HG02885 (cell line): ENCODE results near the gene NMBR.
A peak's percentile ranks its signal among the peaks of the same experiment; 100 is the strongest.
"Not testable (repeated sequence)": the region's sequence is repeated elsewhere in the genome, so short reads cannot be mapped to it uniquely, and the experiment has no call there.

ENCODE experiments used
- ATAC-seq: cut with Tn5 transposase; IDR thresholded peaks from one replicate; pipeline ENCODE4 v1.9.1; 2021; ENCODE audit warnings: mild to moderate bottlenecking; ENCODE audit not compliant: unreplicated experiment, poor library complexity

The NMBR gene

DNA sequence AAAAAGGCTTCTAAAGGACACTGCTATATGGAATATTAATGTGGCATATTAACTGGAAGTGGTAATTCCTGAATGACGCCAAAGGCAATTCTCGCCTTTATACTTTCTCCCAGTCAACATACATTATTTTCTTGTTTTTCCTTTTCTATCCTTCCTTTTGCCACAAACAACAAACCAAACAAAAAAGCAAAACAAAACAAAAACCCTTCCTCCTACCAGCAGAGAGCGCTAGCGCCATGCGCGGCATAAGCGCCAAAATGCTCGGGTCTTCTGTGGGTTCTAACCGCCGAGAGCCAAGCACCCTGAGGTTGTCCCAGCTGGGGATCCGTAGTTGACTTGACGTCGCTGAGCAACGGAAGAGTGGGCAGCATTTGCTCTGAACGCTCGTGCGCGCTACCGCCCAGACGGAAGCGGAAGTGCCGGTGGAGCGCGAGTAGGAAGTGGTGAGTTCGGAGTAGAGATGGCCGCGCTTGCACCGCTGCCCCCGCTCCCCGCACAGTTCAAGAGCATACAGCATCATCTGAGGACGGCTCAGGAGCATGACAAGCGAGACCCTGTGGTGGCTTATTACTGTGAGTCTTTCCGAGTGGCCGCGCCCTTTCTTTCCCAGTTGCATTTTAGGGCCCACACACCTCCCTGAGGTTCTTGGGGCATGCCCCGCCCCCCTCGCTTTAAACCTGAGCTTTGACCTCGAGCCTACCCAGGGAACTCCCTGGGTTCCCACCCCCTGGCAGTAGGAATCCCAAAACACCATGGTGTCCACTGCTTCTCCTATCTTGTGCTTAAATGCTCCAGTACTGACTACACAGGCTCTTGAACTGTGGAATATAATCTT lies at the start of gene NMBR, which contains the start of gene VTA1:
Gene NMBR (minus strand): TSS at position 295 of the 835 bp plus-strand sequence. CDS start 58,464 bp downstream, outside the sequence.
Gene VTA1 (plus strand): TSS at position 436 of the 835 bp plus-strand sequence. CDS start 25 bp downstream, at position 461.
- peak; percentile 100 for ATAC-seq

- no peak for ATAC-seq
Observed at GRCh38 chr6:142195862-142196541, 49.1 kb upstream of the NMBR start.

GRCh38 chr6:142193621-142194020 lies 46.7 kb upstream of the NMBR start:
- ATAC-seq, result no peak

GRCh38 chr6:142192343-142192742 lies 45.4 kb upstream of the NMBR start:
- no peak for ATAC-seq

GRCh38 chr6:142189057-142189456 lies 42.1 kb upstream of the NMBR start:
- ATAC-seq, result no peak

GRCh38 chr6:142188341-142188740 lies 41.4 kb upstream of the NMBR start:
- ATAC-seq, result not testable (repeated sequence)

DNA sequence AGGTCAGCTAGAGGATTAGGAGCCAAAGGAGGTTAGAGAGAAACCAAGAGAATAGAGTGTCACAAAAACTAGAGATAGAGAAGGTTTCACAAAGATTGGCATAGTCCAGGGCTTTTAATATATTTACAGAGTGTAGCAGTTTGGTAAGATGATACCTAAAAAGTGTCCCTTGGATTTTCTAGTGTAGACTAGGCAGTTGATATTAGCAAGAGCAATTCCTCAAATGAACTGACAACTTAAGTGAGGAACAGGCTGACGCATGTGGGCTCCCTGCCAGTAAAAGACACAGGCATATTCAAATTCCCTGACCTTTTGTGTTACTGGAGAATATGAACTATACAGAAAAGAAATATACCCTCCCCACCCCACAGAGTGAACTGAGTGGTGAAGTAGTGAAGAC lies 40.3 kb upstream of the NMBR start:
- ATAC-seq, result no peak

GRCh38 chr6:142185641-142186040 lies 38.7 kb upstream of the NMBR start:
- no peak for ATAC-seq

GRCh38 chr6:142184307-142184706 lies 37.4 kb upstream of the NMBR start:
- no peak for ATAC-seq

GRCh38 chr6:142183351-142183750 lies 36.4 kb upstream of the NMBR start:
- no peak for ATAC-seq

DNA sequence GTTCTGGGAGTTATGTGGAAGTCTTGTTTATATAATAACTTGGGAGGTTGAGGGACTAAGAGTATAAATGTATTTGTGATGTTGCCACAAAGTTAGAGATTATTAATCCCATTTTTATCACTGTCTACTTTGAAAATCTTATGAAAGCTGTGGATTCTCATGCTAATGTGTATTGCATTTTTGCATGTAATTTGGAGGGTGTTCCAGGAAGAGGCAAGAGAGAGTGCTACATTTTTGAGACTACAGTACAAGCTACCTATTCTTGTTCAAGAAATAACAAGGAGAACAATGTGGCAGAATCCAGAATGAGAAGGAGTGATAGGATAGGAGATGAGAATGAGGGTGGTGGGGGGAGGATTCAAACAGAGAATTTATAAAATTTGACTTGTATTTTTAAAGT lies 35.1 kb upstream of the NMBR start:
- no peak for ATAC-seq

DNA sequence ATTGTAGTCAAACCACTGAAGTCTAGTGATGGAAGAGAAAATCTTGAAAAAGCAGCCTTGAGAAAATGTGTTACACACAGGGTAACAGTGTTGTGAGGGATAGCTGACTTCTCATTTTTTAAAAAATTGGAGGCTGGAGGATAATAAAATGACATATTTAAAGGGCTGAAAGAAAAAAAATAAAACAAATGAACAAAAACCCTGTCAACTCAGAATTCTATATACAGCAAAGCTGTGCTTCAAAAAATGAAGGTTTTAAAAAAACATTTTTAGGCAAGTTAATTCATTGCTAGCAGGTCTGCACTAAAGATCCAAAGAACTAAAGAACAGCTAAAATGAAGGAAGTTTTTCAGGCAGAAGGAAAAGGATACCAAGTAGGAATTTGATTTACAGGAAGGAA lies 31.2 kb upstream of the NMBR start:
- ATAC-seq, result no peak

GRCh38 chr6:142174703-142175102 lies 27.8 kb upstream of the NMBR start:
- ATAC-seq, result no peak

- no peak for ATAC-seq
Observed at GRCh38 chr6:142173980-142174379, 27.1 kb upstream of the NMBR start.

DNA sequence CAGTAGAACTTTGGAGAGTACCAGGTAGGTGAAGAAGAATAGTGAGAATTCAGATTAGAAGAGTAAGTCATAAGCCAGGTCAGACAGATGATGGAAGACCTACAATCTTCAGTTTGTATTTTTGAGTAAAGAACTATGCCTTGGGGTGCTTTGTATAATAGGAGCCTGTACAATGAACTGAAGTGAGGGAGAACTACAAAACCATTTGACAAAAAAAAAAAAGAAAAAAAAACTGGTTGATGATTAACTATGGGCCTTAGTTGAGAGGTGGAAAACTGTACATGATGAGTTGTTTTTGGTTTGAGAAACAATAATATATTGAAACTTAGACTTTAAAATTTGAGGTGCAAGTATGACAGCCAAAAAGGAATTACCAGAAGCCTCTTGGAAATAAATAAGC lies 25.8 kb upstream of the NMBR start:
- ATAC-seq, result no peak

GRCh38 chr6:142171351-142171750 lies 24.4 kb upstream of the NMBR start:
- no peak for ATAC-seq

DNA sequence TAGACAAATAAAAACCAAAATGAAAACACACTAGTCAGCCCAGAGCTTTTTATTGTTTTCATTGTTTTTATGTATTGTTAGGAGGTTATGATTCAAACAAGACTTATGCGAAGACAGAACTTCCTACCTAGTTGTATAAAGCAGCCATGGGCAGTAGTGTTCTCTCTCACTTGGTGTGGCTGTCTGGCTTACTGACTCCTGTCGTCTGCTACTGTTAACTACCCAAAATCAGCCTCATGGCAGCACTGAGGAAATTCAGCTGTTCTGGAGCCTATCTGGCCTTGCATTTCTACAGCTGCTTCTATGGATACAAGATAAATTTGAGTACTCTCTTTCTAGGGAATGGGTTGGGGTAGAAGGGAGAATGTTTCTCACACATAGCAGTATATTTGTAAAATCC lies 20.6 kb upstream of the NMBR start:
- ATAC-seq, result no peak

- no peak for ATAC-seq
Observed at GRCh38 chr6:142167071-142167470, 20.1 kb upstream of the NMBR start.

GRCh38 chr6:142165227-142165626 lies 18.3 kb upstream of the NMBR start:
- no peak for ATAC-seq

GRCh38 chr6:142162780-142163179 lies 15.9 kb upstream of the NMBR start:
- no peak for ATAC-seq

DNA sequence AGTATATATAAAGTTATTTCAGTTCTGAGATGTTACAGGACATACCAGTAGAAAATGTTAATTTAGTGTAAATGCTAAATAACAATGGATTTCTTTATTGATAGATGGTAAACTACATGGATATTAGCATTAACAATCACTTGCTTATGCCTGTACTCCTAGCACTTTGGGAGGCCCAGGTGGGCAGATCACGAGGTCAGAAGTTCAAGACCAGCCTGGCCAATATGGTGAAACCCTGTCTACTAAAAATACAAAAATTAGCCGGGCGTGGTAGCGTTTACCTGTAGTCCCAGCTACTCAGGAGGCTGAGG lies 9.8 kb upstream of the NMBR start:
- not testable (repeated sequence) for ATAC-seq
